ENCODE results near the gene DSC3.

- TF ChIP-seq, protein P1, sequence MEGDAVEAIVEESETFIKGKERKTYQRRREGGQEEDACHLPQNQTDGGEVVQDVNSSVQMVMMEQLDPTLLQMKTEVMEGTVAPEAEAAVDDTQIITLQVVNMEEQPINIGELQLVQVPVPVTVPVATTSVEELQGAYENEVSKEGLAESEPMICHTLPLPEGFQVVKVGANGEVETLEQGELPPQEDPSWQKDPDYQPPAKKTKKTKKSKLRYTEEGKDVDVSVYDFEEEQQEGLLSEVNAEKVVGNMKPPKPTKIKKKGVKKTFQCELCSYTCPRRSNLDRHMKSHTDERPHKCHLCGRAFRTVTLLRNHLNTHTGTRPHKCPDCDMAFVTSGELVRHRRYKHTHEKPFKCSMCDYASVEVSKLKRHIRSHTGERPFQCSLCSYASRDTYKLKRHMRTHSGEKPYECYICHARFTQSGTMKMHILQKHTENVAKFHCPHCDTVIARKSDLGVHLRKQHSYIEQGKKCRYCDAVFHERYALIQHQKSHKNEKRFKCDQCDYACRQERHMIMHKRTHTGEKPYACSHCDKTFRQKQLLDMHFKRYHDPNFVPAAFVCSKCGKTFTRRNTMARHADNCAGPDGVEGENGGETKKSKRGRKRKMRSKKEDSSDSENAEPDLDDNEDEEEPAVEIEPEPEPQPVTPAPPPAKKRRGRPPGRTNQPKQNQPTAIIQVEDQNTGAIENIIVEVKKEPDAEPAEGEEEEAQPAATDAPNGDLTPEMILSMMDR (IDR thresholded peaks at IDR 0.05): no peak
- no peak for TF ChIP-seq POLR2AphosphoS5 (IDR thresholded peaks at IDR 0.05)
Measured at GRCh38 chr18:30985753-30986152, 56.8 kb downstream of the DSC3 start.

Measured in suprapubic skin (tissue), 3 donors.